GM06990 (cell line): ENCODE results near the gene SOX8.

Experiments used
- DNase-seq: peaks from one replicate; pipeline ENCODE4 v3.0.0-alpha.2; 2011; ENCODE audit not compliant: insufficient read length; ENCODE audit errors: extremely low read depth
- H3K27me3 ChIP-seq: replicated peaks from 2 replicates; pipeline ENCODE4 v1.6.0; 2011; ENCODE audit warnings: low read length; ENCODE audit not compliant: control insufficient read depth, insufficient read depth
- H3K36me3 ChIP-seq: 2 replicates; pipeline ENCODE4 v1.5.1; 2011; ENCODE audit warnings: low read length; ENCODE audit not compliant: control insufficient read depth, insufficient read depth
- H3K4me3 ChIP-seq: replicated peaks from 2 replicates; pipeline ENCODE4 v1.5.1; 2011; ENCODE audit warnings: low read depth, mild to moderate bottlenecking, control low read depth, low read length
- CTCF ChIP-seq: IDR thresholded peaks from 2 replicates; pipeline ENCODE4 v1.5.1; 2011; ENCODE audit warnings: low read length, control low read depth, mild to moderate bottlenecking, inconsistent platforms; ENCODE audit not compliant: insufficient read depth, poor library complexity, severe bottlenecking

The SOX8 gene

DNA sequence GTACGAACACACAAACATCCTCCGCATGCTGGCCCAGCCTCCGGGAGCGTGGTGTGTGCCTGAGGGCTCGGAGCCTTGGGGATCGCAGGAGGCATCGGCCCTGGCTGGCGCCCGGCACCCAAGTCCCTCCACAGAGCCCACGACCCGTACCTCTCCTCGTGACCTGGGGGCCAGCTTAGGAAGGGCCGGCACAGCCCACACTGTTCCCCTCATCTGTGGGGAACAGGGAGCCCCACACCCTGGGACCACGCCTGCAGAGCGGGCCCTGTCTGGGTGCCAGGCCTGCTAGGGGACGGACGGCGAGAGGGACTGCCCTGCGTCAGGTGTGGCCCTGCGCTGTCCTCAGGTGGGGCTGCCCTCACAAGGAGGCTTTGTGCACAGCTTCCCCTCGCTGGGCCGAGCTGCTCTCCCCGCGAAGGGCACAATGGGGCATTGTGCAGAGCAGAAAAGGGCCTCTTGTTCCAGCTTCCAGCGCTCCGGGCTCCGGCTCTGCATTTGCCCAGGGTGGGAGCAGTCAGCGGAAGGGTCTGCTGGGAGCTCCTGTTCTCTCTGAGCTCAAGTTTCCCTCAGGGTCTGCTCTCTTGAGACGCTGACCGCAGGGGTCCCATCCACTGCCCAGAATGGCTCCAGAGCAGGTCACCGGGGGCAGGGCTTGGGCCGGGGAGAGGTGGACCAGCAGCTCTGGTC lies 9.1 kb upstream of the SOX8 start:
- DNase-seq = no peak
- Histone ChIP-seq H3K4me3 (no peak overlapping the region), H3K36me3 (no peaks in the 10 kb centered on the region; the same call in 1 of the 2 replicates), H3K27me3 (no peaks in the 10 kb centered on the region; the same call in 1 of the 2 replicates)
- TF ChIP-seq CTCF = no peak

- H3K36me3 ChIP-seq = no peaks in the 10 kb centered on the region
- no peak for DNase-seq
- TF ChIP-seq CTCF = no peak
- H3K4me3 ChIP-seq = no peak overlapping the region
- no peaks in the 10 kb centered on the region; the same call in 1 of the 2 replicates for H3K27me3 ChIP-seq
Observed at GRCh38 chr16:973366-973765, 8.2 kb upstream of the SOX8 start.

GRCh38 chr16:974001-974601 lies 7.5 kb upstream of the SOX8 start:
- TF ChIP-seq CTCF = no peak
- no peaks in the 10 kb centered on the region; the same call in 1 of the 2 replicates for H3K27me3 ChIP-seq
- H3K36me3 ChIP-seq = no peaks in the 10 kb centered on the region
- DNase-seq = no peak
- H3K4me3 ChIP-seq = no peak overlapping the region

DNA sequence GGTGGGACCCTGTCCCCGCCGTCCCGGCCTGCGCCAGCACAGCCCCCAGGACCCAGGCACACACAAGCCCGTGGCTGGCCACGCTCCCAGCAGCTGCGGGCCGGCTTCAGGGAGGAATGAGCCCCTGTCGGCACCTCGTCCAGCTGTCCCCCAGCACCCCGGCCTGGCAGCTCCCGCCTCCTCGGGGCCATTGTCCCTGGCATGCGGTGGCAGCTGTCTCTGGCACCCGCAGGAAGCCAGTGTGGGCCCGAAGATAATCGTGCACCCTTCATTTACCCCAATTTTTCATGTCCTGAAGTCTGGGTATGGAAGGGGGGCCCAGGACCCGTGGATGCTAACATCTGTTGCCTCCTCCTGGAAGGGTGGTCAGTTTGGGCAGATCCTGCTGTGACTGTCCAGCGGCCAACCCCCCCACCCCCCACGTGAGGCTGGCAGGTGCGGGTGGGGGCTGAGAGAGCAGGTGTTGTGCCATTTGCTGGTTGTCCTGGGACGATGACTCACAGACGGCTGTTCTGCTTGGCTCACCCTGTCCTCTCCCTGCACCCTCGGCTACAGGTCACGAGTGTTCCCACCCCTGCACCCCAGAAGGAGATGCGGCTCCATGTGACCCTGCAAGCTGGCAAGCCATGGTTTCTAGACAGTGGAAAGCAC lies 6.8 kb upstream of the SOX8 start:
- no peaks in the 10 kb centered on the region for H3K36me3 ChIP-seq
- no peak overlapping the region for H3K4me3 ChIP-seq
- no peak for TF ChIP-seq CTCF
- H3K27me3 ChIP-seq = no peaks in the 10 kb centered on the region; the same call in 1 of the 2 replicates
- no peak for DNase-seq

- DNase-seq = no peak
- Histone ChIP-seq H3K4me3 (no peak overlapping the region), H3K27me3 (no peaks in the 10 kb centered on the region; the same call in 1 of the 2 replicates), H3K36me3 (no peaks in the 10 kb centered on the region)
- no peak for TF ChIP-seq CTCF
Observed at GRCh38 chr16:975291-975690, 6.3 kb upstream of the SOX8 start.
